ENCODE measurements around the gene THRSP. TPM values are rescaled to one million over a fixed set of nuclear protein-coding genes. Genes with fewer than 3 reads are reported as not detected.

THRSP gene
- total RNA-seq, 1 experiment from 2014 or later, result not detected

DNA sequence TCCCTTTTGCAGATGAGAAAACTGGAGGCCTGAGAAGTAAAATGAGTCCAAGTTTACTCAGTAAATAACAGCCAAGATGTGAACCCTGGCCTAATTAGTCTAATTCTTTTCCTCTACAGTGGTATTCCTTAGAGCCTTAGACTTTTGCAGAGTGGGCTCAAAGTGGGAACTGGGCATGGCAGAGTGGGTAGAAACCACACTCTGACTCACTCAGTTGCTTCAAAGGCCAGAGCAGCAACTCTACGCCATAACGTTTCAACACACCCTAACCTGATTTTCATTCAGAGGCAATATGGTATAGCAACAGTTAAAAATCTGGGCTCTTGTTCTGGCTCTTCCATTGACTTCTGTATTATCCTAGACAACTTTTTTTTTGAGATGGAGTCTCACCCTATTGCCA, 2.8 kb downstream of the THRSP start:
- ChIA-PET CTCF (no interaction called here), POLR2A (interaction anchor here (1.4 kb wide), 1 partner anchor 12 kb away, joined by 6 read pairs; no protein-coding TSS in a partner anchor)
- DNase-seq (ENCODE audit: unreplicated experiment), result no peak
- peaks cover 40% of the 10 kb centered on the region for H3K36me3 Mint-ChIP-seq (ENCODE audit: insufficient read depth, unreplicated experiment)
- H3K4me1 Mint-ChIP-seq (ENCODE audit: insufficient read depth, unreplicated experiment), result peaks cover 2% of the 10 kb centered on the region
- H3K27ac Mint-ChIP-seq (ENCODE audit: low read depth, unreplicated experiment), result no peak overlapping the region
- intact Hi-C loops (cut with micrococcal nuclease), result no loop called here
- no peak for TF ChIP-seq CTCF (IDR thresholded peaks at IDR 0.05; ENCODE audit: unreplicated experiment)
- BruUV-seq (replicated peaks), result no TSS peak
- H3K4me3 Mint-ChIP-seq (ENCODE audit: unreplicated experiment), result no peak overlapping the region
- no peaks in the 10 kb centered on the region for H3K9me3 Mint-ChIP-seq (ENCODE audit: unreplicated experiment)
- H3K27me3 Mint-ChIP-seq (ENCODE audit: insufficient read depth, unreplicated experiment), result no peaks in the 10 kb centered on the region

GRCh38 chr11:78067704-78068103, 4.0 kb downstream of the THRSP start:
- H3K9me3 Mint-ChIP-seq (ENCODE audit: unreplicated experiment), result no peaks in the 10 kb centered on the region
- CTCF ChIA-PET, result interaction anchor here (0.6 to 0.9 kb wide), 2 partner anchors 497 to 1283 kb away, joined by 3 read pairs; no protein-coding TSS in a partner anchor

DNA sequence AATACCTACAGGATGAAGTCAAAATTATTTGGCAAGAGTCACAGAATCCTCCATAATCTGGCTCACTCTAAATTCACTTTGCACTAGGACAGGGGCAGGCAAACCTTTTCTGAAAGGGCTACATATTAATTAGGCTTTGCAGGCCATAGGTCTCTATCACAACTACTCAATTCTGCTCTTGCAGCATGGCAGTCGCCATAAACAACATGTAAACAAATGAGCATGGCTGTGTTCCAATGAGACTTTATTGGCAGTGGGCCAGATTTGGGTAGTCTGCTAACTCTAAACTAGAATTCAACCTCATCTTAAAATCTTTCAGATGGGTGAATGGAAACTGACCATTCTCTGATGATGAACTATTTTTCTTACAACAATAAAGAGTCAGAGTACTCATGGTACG, 5.8 kb downstream of the THRSP start:
- no peaks in the 10 kb centered on the region for H3K9me3 Mint-ChIP-seq (ENCODE audit: unreplicated experiment)
- no TSS peak for BruUV-seq (replicated peaks)
- H3K36me3 Mint-ChIP-seq (ENCODE audit: insufficient read depth, unreplicated experiment), result peaks cover 61% of the 10 kb centered on the region
- H3K27me3 Mint-ChIP-seq (ENCODE audit: insufficient read depth, unreplicated experiment), result no peaks in the 10 kb centered on the region
- ChIA-PET POLR2A (interaction anchor here (1.7 kb wide), 1 partner anchor 10 kb away, joined by 10 read pairs; the partner anchor contains the start of gene NDUFC2), CTCF (interaction anchor here (0.6 to 0.9 kb wide), 2 partner anchors 9 to 21 kb away, joined by 3 read pairs; no protein-coding TSS in a partner anchor)
- intact Hi-C loops (cut with micrococcal nuclease), result no loop called here
- no peak for TF ChIP-seq CTCF (IDR thresholded peaks at IDR 0.05; ENCODE audit: unreplicated experiment)
- no peak overlapping the region for H3K4me3 Mint-ChIP-seq (ENCODE audit: unreplicated experiment)
- no peak overlapping the region for H3K27ac Mint-ChIP-seq (ENCODE audit: low read depth, unreplicated experiment)
- peaks cover 7% of the 10 kb centered on the region for H3K4me1 Mint-ChIP-seq (ENCODE audit: insufficient read depth, unreplicated experiment)
- no peak for DNase-seq (ENCODE audit: unreplicated experiment)

More at GRCh38 chr11:78067704-78068103, 4.0 kb downstream of the THRSP start:
- Mint-ChIP-seq H3K27me3 (ENCODE audit: insufficient read depth, unreplicated experiment) (no peaks in the 10 kb centered on the region), H3K4me3 (ENCODE audit: unreplicated experiment) (no peak overlapping the region), H3K4me1 (ENCODE audit: insufficient read depth, unreplicated experiment) (peaks cover 6% of the 10 kb centered on the region), H3K27ac (ENCODE audit: low read depth, unreplicated experiment) (no peak overlapping the region), H3K36me3 (ENCODE audit: insufficient read depth, unreplicated experiment) (peaks cover 49% of the 10 kb centered on the region)
- POLR2A ChIA-PET, result interaction anchor here (0.7 to 1.4 kb wide), 3 partner anchors 10 to 141 kb away, joined by 3 to 6 read pairs (median 3); no protein-coding TSS in a partner anchor
- no TSS peak for BruUV-seq (replicated peaks)
- no peak for DNase-seq (ENCODE audit: unreplicated experiment)
- TF ChIP-seq CTCF (IDR thresholded peaks at IDR 0.05; ENCODE audit: unreplicated experiment), result no peak
- intact Hi-C loops (cut with micrococcal nuclease), result no loop called here

DNA sequence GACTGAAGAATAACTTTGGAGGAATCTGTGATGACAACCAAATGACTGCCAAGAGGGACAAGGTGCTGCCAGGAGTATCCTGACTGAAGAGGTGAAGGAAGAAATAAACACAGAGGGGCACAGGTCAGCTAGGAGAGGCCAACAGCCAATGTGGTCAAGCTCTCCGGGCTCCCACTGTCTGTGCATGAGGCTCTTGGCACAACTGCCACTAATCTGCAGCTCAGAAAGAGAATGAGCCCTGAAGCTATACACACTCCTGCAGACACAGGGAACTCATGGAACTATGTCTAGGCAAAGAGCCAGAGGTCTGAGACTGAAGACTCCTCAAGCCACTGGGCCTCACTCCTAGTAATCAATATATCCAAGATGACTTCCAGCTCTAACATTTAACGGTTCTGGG, 7.0 kb downstream of the THRSP start:
- no peaks in the 10 kb centered on the region for H3K27me3 Mint-ChIP-seq (ENCODE audit: insufficient read depth, unreplicated experiment)
- no peak overlapping the region for H3K27ac Mint-ChIP-seq (ENCODE audit: low read depth, unreplicated experiment)
- CTCF ChIA-PET, result interaction anchor here (0.6 to 1.5 kb wide), 2 partner anchors 10 to 25 kb away, joined by 3 to 5 read pairs; no protein-coding TSS in a partner anchor
- no peak for TF ChIP-seq CTCF (IDR thresholded peaks at IDR 0.05; ENCODE audit: unreplicated experiment)
- BruUV-seq (replicated peaks), result no TSS peak
- H3K9me3 Mint-ChIP-seq (ENCODE audit: unreplicated experiment), result no peaks in the 10 kb centered on the region
- intact Hi-C loops (cut with micrococcal nuclease), result no loop called here
- H3K36me3 Mint-ChIP-seq (ENCODE audit: insufficient read depth, unreplicated experiment), result peaks cover 64% of the 10 kb centered on the region
- DNase-seq (ENCODE audit: unreplicated experiment), result no peak
- H3K4me1 Mint-ChIP-seq (ENCODE audit: insufficient read depth, unreplicated experiment), result peaks cover 15% of the 10 kb centered on the region
- no peak overlapping the region for H3K4me3 Mint-ChIP-seq (ENCODE audit: unreplicated experiment)
- POLR2A ChIA-PET, result no interaction called here

Data from MCF 10A (cell line).